Activated CD8-positive, alpha-beta T cell treated with anti-CD3 and anti-CD28 coated beads, Interleukin-2, amount 10 ng/mL, durations not matched to agents 7 days and 5 days (primary cell): ENCODE measurements around the gene BCAR3. TPM values are rescaled to one million over a fixed set of nuclear protein-coding genes. Genes with fewer than 3 reads are reported as not detected.

Experiments
- ATAC-seq: fragments of 150-1000 bp; cut with Tn5 transposase; one replicate; pipeline ENCODE4 v1.10.0; 2021; ENCODE audit warnings: moderate library complexity
- CTCF ChIA-PET: fragments of 350-600 bp; sonication (Branson Sonifier 250); formaldehyde crosslinking; loops from one replicate; lab custom pipeline; 2021; ENCODE audit warnings: antibody characterized with exemption; lab: Charles Lee
- POLR2A ChIA-PET: fragments of 350-600 bp; sonication (Branson Sonifier 250); formaldehyde crosslinking; loops from one replicate; lab custom pipeline; 2021; ENCODE audit warnings: antibody characterized with exemption; lab: Charles Lee
- DNase-seq: peaks from one replicate; pipeline ENCODE4 v3.0.0-alpha.2; 2020
- H3K27ac Mint-ChIP-seq: one replicate; pipeline ENCODE4 v1.8.0; 2021; ENCODE audit warnings: mild to moderate bottlenecking, mixed read lengths
- H3K27me3 Mint-ChIP-seq: one replicate; pipeline ENCODE4 v1.8.0; 2021; ENCODE audit warnings: low read depth, mixed read lengths
- H3K36me3 Mint-ChIP-seq: one replicate; pipeline ENCODE4 v1.8.0; 2021; ENCODE audit warnings: low read depth, mixed read lengths
- H3K4me1 Mint-ChIP-seq: one replicate; pipeline ENCODE4 v1.8.0; 2021; ENCODE audit warnings: low read depth, mixed read lengths
- H3K4me3 Mint-ChIP-seq: one replicate; pipeline ENCODE4 v1.8.0; 2021; ENCODE audit warnings: mild to moderate bottlenecking, mixed read lengths
- H3K9me3 Mint-ChIP-seq: one replicate; pipeline ENCODE4 v1.8.0; 2022; ENCODE audit warnings: mixed read lengths; ENCODE audit not compliant: insufficient read depth
- total RNA-seq, 2 experiments: library from RNA; stranded (reverse); gene quantifications; one replicate each; pipeline ENCODE4 v1.2.3, GENCODE V29; 2021

The BCAR3 gene
- total RNA-seq = under 1 TPM; 0.44 to 0.79 TPM

GRCh38 chr1:93681101-93681988, at the start of gene BCAR3:
Gene BCAR3 (minus strand): TSS chr1:93681837. CDS start chr1:93674930, 6,907 bp downstream.
- no peaks in the 10 kb centered on the region for H3K9me3 Mint-ChIP-seq
- H3K36me3 Mint-ChIP-seq = no peaks in the 10 kb centered on the region
- ATAC-seq (peak; percentile 66), DNase-seq (peak; percentile 26)
- H3K4me1 Mint-ChIP-seq = peaks cover 7% of the 10 kb centered on the region
- no peak within 1 kb of the TSS for H3K27ac Mint-ChIP-seq
- H3K27me3 Mint-ChIP-seq = peaks cover 57% of the 10 kb centered on the region
- POLR2A ChIA-PET = no interaction called here
- CTCF ChIA-PET = interaction anchor here (1.0 to 1.9 kb wide), 7 partner anchors 8 to 132 kb away, joined by 3 to 7 read pairs (median 4); no protein-coding TSS in a partner anchor
- peak within 1 kb of the TSS; percentile 72 for H3K4me3 Mint-ChIP-seq

- H3K4me3 Mint-ChIP-seq = no peak overlapping the region
- DNase-seq (no peak), ATAC-seq (no peak)
- no peaks in the 10 kb centered on the region for H3K4me1 Mint-ChIP-seq
- H3K27ac Mint-ChIP-seq = no peak overlapping the region
- H3K36me3 Mint-ChIP-seq = no peaks in the 10 kb centered on the region
- CTCF ChIA-PET = interaction anchor here (1.2 kb wide), 1 partner anchor 114 kb away, joined by 3 read pairs; no protein-coding TSS in a partner anchor
- POLR2A ChIA-PET = no interaction called here
- peaks cover 1% of the 10 kb centered on the region for H3K27me3 Mint-ChIP-seq
- no peaks in the 10 kb centered on the region for H3K9me3 Mint-ChIP-seq
Measured at GRCh38 chr1:93730621-93731020, 49.0 kb upstream of the BCAR3 start.

GRCh38 chr1:93729906-93730305, 48.3 kb upstream of the BCAR3 start:
- ATAC-seq (no peak), DNase-seq (no peak)
- H3K27ac Mint-ChIP-seq = no peak overlapping the region
- no peaks in the 10 kb centered on the region for H3K9me3 Mint-ChIP-seq
- H3K4me3 Mint-ChIP-seq = no peak overlapping the region
- H3K36me3 Mint-ChIP-seq = no peaks in the 10 kb centered on the region
- no peaks in the 10 kb centered on the region for H3K4me1 Mint-ChIP-seq
- POLR2A ChIA-PET = no interaction called here
- CTCF ChIA-PET = no interaction called here
- H3K27me3 Mint-ChIP-seq = peaks cover 1% of the 10 kb centered on the region

GRCh38 chr1:93729502-93729901, 47.9 kb upstream of the BCAR3 start:
- H3K4me1 Mint-ChIP-seq = no peaks in the 10 kb centered on the region
- ChIA-PET CTCF (no interaction called here), POLR2A (no interaction called here)
- H3K9me3 Mint-ChIP-seq = no peaks in the 10 kb centered on the region
- H3K27me3 Mint-ChIP-seq = peaks cover 1% of the 10 kb centered on the region
- H3K4me3 Mint-ChIP-seq = no peak overlapping the region
- H3K27ac Mint-ChIP-seq = no peak overlapping the region
- no peak for DNase-seq
- no peaks in the 10 kb centered on the region for H3K36me3 Mint-ChIP-seq
- no peak for ATAC-seq

GRCh38 chr1:93728480-93729131, 47.0 kb upstream of the BCAR3 start:
- Mint-ChIP-seq H3K4me3 (no peak overlapping the region), H3K27ac (no peak overlapping the region), H3K27me3 (peaks cover 1% of the 10 kb centered on the region), H3K9me3 (no peaks in the 10 kb centered on the region), H3K4me1 (no peaks in the 10 kb centered on the region), H3K36me3 (no peaks in the 10 kb centered on the region)
- POLR2A ChIA-PET = no interaction called here
- CTCF ChIA-PET = no interaction called here
- DNase-seq = no peak
- no peak for ATAC-seq

- Mint-ChIP-seq H3K27me3 (peaks cover 1% of the 10 kb centered on the region), H3K9me3 (no peaks in the 10 kb centered on the region), H3K36me3 (no peaks in the 10 kb centered on the region), H3K27ac (no peak overlapping the region), H3K4me3 (no peak overlapping the region), H3K4me1 (no peaks in the 10 kb centered on the region)
- POLR2A ChIA-PET = interaction anchor here (0.6 kb wide), 1 partner anchor 166 kb away, joined by 3 read pairs; no protein-coding TSS in a partner anchor
- ATAC-seq = no peak
- CTCF ChIA-PET = no interaction called here
- no peak for DNase-seq
Measured at GRCh38 chr1:93723733-93724270, 42.2 kb upstream of the BCAR3 start.

- Mint-ChIP-seq H3K27me3 (peaks cover 1% of the 10 kb centered on the region), H3K4me1 (no peaks in the 10 kb centered on the region), H3K9me3 (no peaks in the 10 kb centered on the region), H3K36me3 (no peaks in the 10 kb centered on the region), H3K4me3 (no peak overlapping the region), H3K27ac (no peak overlapping the region)
- DNase-seq (no peak), ATAC-seq (no peak)
- CTCF ChIA-PET = no interaction called here
- POLR2A ChIA-PET = no interaction called here
Measured at GRCh38 chr1:93723110-93723509, 41.5 kb upstream of the BCAR3 start.

- H3K27ac Mint-ChIP-seq = no peak overlapping the region
- no peak for DNase-seq
- ATAC-seq = no peak
- no peaks in the 10 kb centered on the region for H3K4me1 Mint-ChIP-seq
- peaks cover 2% of the 10 kb centered on the region for H3K36me3 Mint-ChIP-seq
- ChIA-PET POLR2A (no interaction called here), CTCF (no interaction called here)
- H3K4me3 Mint-ChIP-seq = no peak overlapping the region
- H3K9me3 Mint-ChIP-seq = no peaks in the 10 kb centered on the region
- H3K27me3 Mint-ChIP-seq = peaks cover 1% of the 10 kb centered on the region
Measured at GRCh38 chr1:93722081-93723031, 40.7 kb upstream of the BCAR3 start.

GRCh38 chr1:93720956-93721626, 39.5 kb upstream of the BCAR3 start:
- Mint-ChIP-seq H3K36me3 (peaks cover 9% of the 10 kb centered on the region), H3K27me3 (no peaks in the 10 kb centered on the region), H3K4me1 (peaks cover 11% of the 10 kb centered on the region), H3K9me3 (peaks cover 9% of the 10 kb centered on the region), H3K4me3 (no peak overlapping the region), H3K27ac (no peak overlapping the region)
- ATAC-seq = no peak
- no peak for DNase-seq
- ChIA-PET CTCF (no interaction called here), POLR2A (no interaction called here)

- Mint-ChIP-seq H3K36me3 (peaks cover 9% of the 10 kb centered on the region), H3K9me3 (peaks cover 9% of the 10 kb centered on the region), H3K27ac (no peak overlapping the region), H3K4me3 (no peak overlapping the region), H3K27me3 (peaks cover 5% of the 10 kb centered on the region), H3K4me1 (peaks cover 32% of the 10 kb centered on the region)
- POLR2A ChIA-PET = no interaction called here
- ATAC-seq (no peak), DNase-seq (no peak)
- CTCF ChIA-PET = no interaction called here
Measured at GRCh38 chr1:93717640-93718039, 36.0 kb upstream of the BCAR3 start.

GRCh38 chr1:93716941-93717368, 35.3 kb upstream of the BCAR3 start:
- ATAC-seq = peak; percentile 69
- ChIA-PET POLR2A (no interaction called here), CTCF (no interaction called here)
- peaks cover 9% of the 10 kb centered on the region for H3K36me3 Mint-ChIP-seq
- no peak overlapping the region for H3K4me3 Mint-ChIP-seq
- peaks cover 9% of the 10 kb centered on the region for H3K9me3 Mint-ChIP-seq
- DNase-seq = peak; percentile 39
- peaks cover 39% of the 10 kb centered on the region for H3K4me1 Mint-ChIP-seq
- peaks cover 10% of the 10 kb centered on the region for H3K27me3 Mint-ChIP-seq
- H3K27ac Mint-ChIP-seq = no peak overlapping the region
